ENCODE results near the gene FLRT2. TPM values are rescaled to one million over a fixed set of nuclear protein-coding genes. Genes with fewer than 3 reads are reported as not detected.

The FLRT2 gene
- total RNA-seq, 1 donor from 2014 or later: 0.17 TPM

GRCh38 chr14:85558505-85558904 lies 28.6 kb downstream of the FLRT2 start:
- DNase-seq (ENCODE audit: low read depth): no peak
- no peak for TF ChIP-seq CTCF (conservative IDR thresholded peaks at IDR 0.05; ENCODE audit: low read depth, low read length)
- no peak overlapping the region for H3K4me3 ChIP-seq (ENCODE audit: low read depth, low read length)

GRCh38 chr14:85562630-85563029 lies 32.7 kb downstream of the FLRT2 start:
- no peak for DNase-seq (ENCODE audit: low read depth)
- no peak for TF ChIP-seq CTCF (conservative IDR thresholded peaks at IDR 0.05; ENCODE audit: low read depth, low read length)
- H3K4me3 ChIP-seq (ENCODE audit: low read depth, low read length): no peak overlapping the region

GRCh38 chr14:85564841-85565527 lies 35.0 kb downstream of the FLRT2 start:
- TF ChIP-seq CTCF (conservative IDR thresholded peaks at IDR 0.05; ENCODE audit: low read depth, low read length): no peak
- no peak for DNase-seq (ENCODE audit: low read depth)
- H3K4me3 ChIP-seq (ENCODE audit: low read depth, low read length): no peak overlapping the region

- no peak for TF ChIP-seq CTCF (conservative IDR thresholded peaks at IDR 0.05; ENCODE audit: low read depth, low read length)
- no peak overlapping the region for H3K4me3 ChIP-seq (ENCODE audit: low read depth, low read length)
- DNase-seq (ENCODE audit: low read depth): peak; percentile 27
These were observed 35.9 kb downstream of the FLRT2 start for GRCh38 chr14:85565862-85566296.

- H3K4me3 ChIP-seq (ENCODE audit: low read depth, low read length): no peak overlapping the region
- DNase-seq (ENCODE audit: low read depth): no peak
- TF ChIP-seq CTCF (conservative IDR thresholded peaks at IDR 0.05; ENCODE audit: low read depth, low read length): no peak
These were observed 36.7 kb downstream of the FLRT2 start for GRCh38 chr14:85566603-85567002.

- no peak for TF ChIP-seq CTCF (conservative IDR thresholded peaks at IDR 0.05; ENCODE audit: low read depth, low read length)
- DNase-seq (ENCODE audit: low read depth): no peak
- no peak overlapping the region for H3K4me3 ChIP-seq (ENCODE audit: low read depth, low read length)
These were observed 42.1 kb downstream of the FLRT2 start for GRCh38 chr14:85572011-85572410.

GRCh38 chr14:85572845-85573244 lies 42.9 kb downstream of the FLRT2 start:
- no peak for TF ChIP-seq CTCF (conservative IDR thresholded peaks at IDR 0.05; ENCODE audit: low read depth, low read length)
- H3K4me3 ChIP-seq (ENCODE audit: low read depth, low read length): no peak overlapping the region
- DNase-seq (ENCODE audit: low read depth): no peak

Data from epithelial cell of proximal tubule (primary cell).